H9 (cell line): ENCODE results near the gene FUT6. TPM values are rescaled to one million over a fixed set of nuclear protein-coding genes. Genes with fewer than 3 reads are reported as not detected.
A peak's percentile ranks its signal among the peaks of the same experiment; 100 is the strongest.

Source experiments
- DNase-seq: peaks from one replicate; pipeline ENCODE4 v3.0.0-alpha.2; 2017
- H2AFZ ChIP-seq: one replicate; pipeline ENCODE4 v1.6.1; 2013; ENCODE audit warnings: mild to moderate bottlenecking, low read length, control low read depth, moderate library complexity
- H2AK5ac ChIP-seq: 2 replicates; pipeline ENCODE4 v1.6.1; 2013; ENCODE audit warnings: low read length, control low read depth, mixed read lengths; ENCODE audit not compliant: insufficient read length
- H2BK120ac ChIP-seq: one replicate; pipeline ENCODE4 v1.6.1; 2013; ENCODE audit warnings: low read depth, mild to moderate bottlenecking, low read length, control low read depth, inconsistent platforms; ENCODE audit not compliant: poor library complexity, severe bottlenecking
- H2BK12ac ChIP-seq: 2 replicates; pipeline ENCODE4 v1.6.1; 2013; ENCODE audit warnings: low read length, control low read depth, mixed read lengths, low read depth; ENCODE audit not compliant: insufficient read length
- H2BK15ac ChIP-seq: 2 replicates; pipeline ENCODE4 v1.6.1; 2013; ENCODE audit warnings: low read depth, low read length, control low read depth
- H2BK20ac ChIP-seq: one replicate; pipeline ENCODE4 v1.6.1; 2013; ENCODE audit warnings: low read depth, mild to moderate bottlenecking, low read length, control low read depth, inconsistent platforms; ENCODE audit not compliant: poor library complexity, severe bottlenecking
- H2BK5ac ChIP-seq: 2 replicates; pipeline ENCODE4 v1.6.1; 2013; ENCODE audit warnings: low read length, control low read depth, mixed read lengths; ENCODE audit not compliant: insufficient read length
- H3K14ac ChIP-seq: 2 replicates; pipeline ENCODE4 v1.6.1; 2013; ENCODE audit warnings: low read length, control low read depth; ENCODE audit not compliant: insufficient read depth
- H3K18ac ChIP-seq: 2 replicates; pipeline ENCODE4 v1.6.1; 2013; ENCODE audit warnings: low read depth, mild to moderate bottlenecking, mixed read lengths, low read length, control low read depth; ENCODE audit not compliant: insufficient read length
- H3K23ac ChIP-seq: 2 replicates; pipeline ENCODE4 v1.6.1; 2013; ENCODE audit warnings: low read length, control low read depth, mixed read lengths, low read depth; ENCODE audit not compliant: insufficient read length
- H3K23me2 ChIP-seq: 2 replicates; pipeline ENCODE4 v1.6.1; 2013; ENCODE audit warnings: low read depth, mild to moderate bottlenecking, mixed read lengths, low read length, control low read depth; ENCODE audit not compliant: insufficient read length, poor library complexity, severe bottlenecking
- H3K27ac ChIP-seq: 2 replicates; pipeline ENCODE4 v1.5.1; 2013; ENCODE audit warnings: low read length, control low read depth, mixed read lengths, low read depth; ENCODE audit not compliant: insufficient read length
- H3K27me3 ChIP-seq: 2 replicates; pipeline ENCODE4 v1.6.1; 2013; ENCODE audit warnings: low read length, control low read depth, inconsistent platforms; ENCODE audit not compliant: insufficient read depth
- H3K4ac ChIP-seq: 2 replicates; pipeline ENCODE4 v1.6.1; 2013; ENCODE audit warnings: low read depth, mild to moderate bottlenecking, control low read depth, inconsistent platforms, low read length, moderate library complexity
- H3K4me1 ChIP-seq: 2 replicates; pipeline ENCODE4 v1.6.1; 2013; ENCODE audit warnings: low read length, control low read depth, inconsistent platforms; ENCODE audit not compliant: insufficient read depth
- H3K4me2 ChIP-seq: 2 replicates; pipeline ENCODE4 v1.6.1; 2013; ENCODE audit warnings: low read length, control low read depth, mixed read lengths; ENCODE audit not compliant: insufficient read length, insufficient read depth
- H3K56ac ChIP-seq: 2 replicates; pipeline ENCODE4 v1.6.1; 2013; ENCODE audit warnings: low read depth, mild to moderate bottlenecking, mixed read lengths, low read length, control low read depth; ENCODE audit not compliant: insufficient read length
- H3K79me1 ChIP-seq: 2 replicates; pipeline ENCODE4 v1.6.1; 2013; ENCODE audit warnings: low read depth, mild to moderate bottlenecking, moderate library complexity, low read length, control low read depth, inconsistent platforms; ENCODE audit not compliant: insufficient read depth, poor library complexity, severe bottlenecking
- H3K79me2 ChIP-seq: 2 replicates; pipeline ENCODE4 v1.6.1; 2013; ENCODE audit warnings: low read length, control low read depth, inconsistent platforms; ENCODE audit not compliant: insufficient read depth
- H3K9ac ChIP-seq: 2 replicates; pipeline ENCODE4 v1.6.1; 2013; ENCODE audit warnings: low read length, control low read depth, mixed read lengths; ENCODE audit not compliant: insufficient read length; ENCODE audit errors: extremely low read depth
- H3K9me3 ChIP-seq: one replicate; pipeline ENCODE4 v1.6.1; 2013; ENCODE audit warnings: low read depth, low read length, inconsistent platforms; ENCODE audit not compliant: control insufficient read depth
- H3T11ph ChIP-seq: one replicate; pipeline ENCODE4 v1.6.1; 2013; ENCODE audit warnings: mild to moderate bottlenecking, low read length, control low read depth, inconsistent platforms
- H4K20me1 ChIP-seq: one replicate; pipeline ENCODE4 v1.6.1; 2013; ENCODE audit not compliant: control insufficient read depth, insufficient read length, insufficient read depth
- H4K5ac ChIP-seq: 2 replicates; pipeline ENCODE4 v1.6.1; 2013; ENCODE audit warnings: low read depth, mild to moderate bottlenecking, mixed read lengths, low read length, control low read depth; ENCODE audit not compliant: insufficient read length
- H4K8ac ChIP-seq: replicated peaks from 2 replicates; pipeline ENCODE4 v1.6.1; 2013; ENCODE audit warnings: low read length, control low read depth, mixed read lengths, low read depth; ENCODE audit not compliant: insufficient read length
- H4K91ac ChIP-seq: 2 replicates; pipeline ENCODE4 v1.6.1; 2013; ENCODE audit warnings: low read depth, mild to moderate bottlenecking, moderate library complexity, mixed read lengths, low read length, control low read depth; ENCODE audit not compliant: insufficient read length
- H3K27ac Mint-ChIP-seq, 3 experiments: 2 replicates in 2 of 3; 3 replicates in 1 of 3; pipeline ENCODE4 v1.8.0; 2020 to 2021; ENCODE audit warnings: mixed read lengths in 3 of 3, mild to moderate bottlenecking in 1 of 3, moderate library complexity in 1 of 3
- H3K27me3 Mint-ChIP-seq: 2 replicates; pipeline ENCODE4 v1.8.0; 2021; ENCODE audit warnings: low read depth, mild to moderate bottlenecking, moderate library complexity, mixed read lengths
- H3K36me3 Mint-ChIP-seq, 3 experiments: 2 replicates in 2 of 3; 3 replicates in 1 of 3; pipeline ENCODE4 v1.8.0; 2020 to 2021; ENCODE audit warnings: low read depth in 3 of 3, mixed read lengths in 3 of 3; ENCODE audit not compliant: insufficient read depth in 1 of 3
- H3K4me1 Mint-ChIP-seq, 2 experiments: 2 replicates each; pipeline ENCODE4 v1.8.0; 2020; ENCODE audit warnings: mixed read lengths in 2 of 2
- H3K4me3 Mint-ChIP-seq, 2 experiments: 2 replicates in 1 of 2; 3 replicates in 1 of 2; pipeline ENCODE4 v1.8.0; 2020 to 2021; ENCODE audit warnings: mild to moderate bottlenecking in 2 of 2, mixed read lengths in 2 of 2, moderate library complexity in 1 of 2
- H3K9me3 Mint-ChIP-seq, 2 experiments: 2 replicates in 1 of 2; 3 replicates in 1 of 2; pipeline ENCODE4 v1.8.0; 2020; ENCODE audit warnings: mild to moderate bottlenecking in 2 of 2, mixed read lengths in 2 of 2, moderate library complexity in 1 of 2
- CTCF ChIP-seq: fragments of 200-600 bp; sonication (generic); conservative IDR thresholded peaks from 3 replicates; pipeline ENCODE4 v1.8.0; 2021; ENCODE audit warnings: antibody characterized with exemption, mild to moderate bottlenecking
- WGBS: extraction: QIAGEN DNeasy Blood & Tissue Kit; methylation state at CpG from one replicate; pipeline ENCODE4 v1.1.7; 2013; ENCODE audit warnings: missing lambda C conversion rate, low lambda C conversion rate, mixed read lengths; ENCODE audit not compliant: insufficient read length; ENCODE audit errors: extremely low coverage; 5-methylcytosine and 5-hydroxymethylcytosine counted together
- total RNA-seq: library from RNA; stranded (reverse); gene quantifications from 2 replicates; pipeline ENCODE4 v1.2.1, GENCODE V29; 2021

The FUT6 gene
- total RNA-seq, 1 experiment from 2014 or later = 0.13 TPM

GRCh38 chr19:5806133-5806489 lies 33.4 kb downstream of the FUT6 start:
- no peak overlapping the region for H3K9ac ChIP-seq
- H4K5ac ChIP-seq = no peak overlapping the region
- no peak overlapping the region for H3K4me2 ChIP-seq

More at GRCh38 chr19:5806133-5806489, 33.4 kb downstream of the FUT6 start:
- Histone ChIP-seq H4K8ac (no peak overlapping the region), H3K23me2 (peaks cover 6% of the 10 kb centered on the region), H2AFZ (no peak overlapping the region), H3K27me3 (no peaks in the 10 kb centered on the region; the same call in 1 of the 2 replicates), H4K91ac (no peak overlapping the region), H3K4me1 (no peaks in the 10 kb centered on the region), H3K79me2 (no peaks in the 10 kb centered on the region), H3T11ph (no peak overlapping the region), H4K20me1 (no peaks in the 10 kb centered on the region), H3K23ac (no peak overlapping the region), H2BK20ac (no peak overlapping the region), H2BK15ac (no peak overlapping the region), H2BK12ac (no peak overlapping the region), H3K9me3 (no peaks in the 10 kb centered on the region), H3K56ac (no peak overlapping the region), H3K14ac (no peak overlapping the region), H2BK120ac (no peak overlapping the region), H3K4ac (no peak overlapping the region), H2BK5ac (no peak overlapping the region), H2AK5ac (no peak overlapping the region), H3K27ac (no peak overlapping the region), H3K79me1 (no peaks in the 10 kb centered on the region), H3K18ac (no peak overlapping the region)
- Mint-ChIP-seq H3K27ac (no peak overlapping the region), H3K4me1 (peaks cover 16 to 30% of the 10 kb centered on the region in 2 experiments), H3K36me3 (peaks cover 0 to 4% (median 0%) of the 10 kb centered on the region in 3 experiments; a peak in 2 of 7 replicates), H3K27me3 (peaks cover 42% of the 10 kb centered on the region), H3K4me3 (peak overlapping the region; percentile 65 to 84), H3K9me3 (peaks cover 0 to 4% of the 10 kb centered on the region in 2 experiments; a peak in 3 of 5 replicates)
- no CpG with 5 or more reads among the region's 6 CpGs for WGBS
- no peak for TF ChIP-seq CTCF
- DNase-seq = no peak
